HTERT RPE-1 (cell line): ENCODE results near the gene BBS1.

Experiments
- in situ Hi-C: fragments of 300-500 bp; cut with MboI; formaldehyde crosslinking; loops from 4 replicates; pipeline ENCODE4 v1.14.3; 2020; ENCODE audit warnings: low sequenced_read_pairs

The BBS1 gene

DNA sequence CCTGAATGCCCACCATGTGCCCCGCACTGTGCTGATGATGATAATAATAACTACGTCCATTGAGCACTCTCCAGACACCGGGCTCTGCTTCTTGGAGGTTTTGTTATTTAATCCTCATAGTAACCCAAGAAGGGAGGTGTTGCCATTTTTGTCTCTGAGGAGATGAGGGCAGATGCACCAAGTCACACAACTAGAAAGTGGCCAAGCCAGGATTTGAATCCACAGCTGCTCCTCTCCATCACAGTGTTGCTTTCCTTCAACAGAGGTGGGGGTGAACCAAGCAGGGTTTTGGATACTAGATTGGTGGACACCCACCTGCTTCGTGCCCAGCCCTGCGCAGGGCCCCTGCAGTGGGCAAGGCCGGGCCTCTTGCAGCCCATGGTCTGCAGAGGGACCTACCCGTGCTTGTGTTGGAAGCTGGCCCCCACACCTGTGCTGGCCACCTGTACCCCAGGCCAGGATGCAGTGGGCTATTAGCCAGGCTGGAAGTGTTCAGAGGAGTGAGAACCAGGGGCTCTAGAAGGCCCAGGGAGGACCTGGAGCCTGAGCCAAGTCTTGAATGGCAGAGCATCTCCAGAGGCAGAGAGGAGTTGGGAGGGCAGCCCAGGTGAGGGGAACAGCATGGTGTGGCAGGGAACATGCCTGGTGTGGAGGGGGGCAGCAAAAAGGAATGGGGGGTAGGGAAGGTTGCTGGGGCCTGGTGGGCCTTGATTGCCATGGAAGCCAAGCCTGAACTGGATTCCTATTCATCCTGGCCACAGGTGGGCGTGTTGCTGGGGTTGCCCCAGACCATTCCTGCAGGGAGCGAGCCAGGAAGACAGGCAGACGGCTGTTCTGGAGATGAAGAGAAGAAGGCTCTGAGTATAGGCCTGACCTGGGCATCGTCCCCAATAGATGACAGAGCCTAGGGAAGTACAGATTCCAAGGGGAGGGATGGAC, 32.9 kb upstream of the BBS1 start:
- in situ Hi-C loops, result no loop called here

DNA sequence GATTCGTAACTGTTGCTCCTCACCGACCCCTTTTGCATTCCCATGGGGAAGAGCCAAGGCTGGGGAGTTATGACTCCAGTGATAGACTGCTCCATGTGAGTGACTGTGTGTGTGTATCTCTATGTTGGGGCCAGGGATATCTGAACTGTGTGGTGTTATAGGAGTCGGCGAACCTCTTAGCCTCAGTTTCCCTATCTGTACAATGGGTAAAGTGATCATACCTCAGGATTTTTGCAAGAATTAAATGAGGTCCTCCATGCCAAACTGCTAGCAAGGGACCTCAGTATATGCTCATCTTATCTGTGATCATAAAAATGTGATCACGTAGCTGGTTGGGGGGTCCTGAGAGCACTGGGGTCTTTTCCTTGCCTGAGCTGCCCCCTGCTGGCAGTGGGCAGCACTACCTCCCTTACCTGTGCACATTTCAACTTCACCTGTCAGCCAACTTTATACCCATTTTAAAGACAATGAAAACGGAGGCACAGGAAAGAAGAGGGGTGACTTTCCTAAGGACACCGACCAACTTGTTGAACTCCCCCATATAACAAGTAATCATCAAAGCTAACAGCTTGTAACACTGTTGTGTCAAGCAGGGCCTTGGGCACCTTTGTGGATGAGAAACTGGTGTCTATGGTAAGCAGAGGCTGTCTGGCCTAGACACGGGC, 31.6 kb upstream of the BBS1 start:
- in situ Hi-C loops, result no loop called here

GRCh38 chr11:66479394-66480116, 30.9 kb upstream of the BBS1 start:
- in situ Hi-C loops, result no loop called here

DNA sequence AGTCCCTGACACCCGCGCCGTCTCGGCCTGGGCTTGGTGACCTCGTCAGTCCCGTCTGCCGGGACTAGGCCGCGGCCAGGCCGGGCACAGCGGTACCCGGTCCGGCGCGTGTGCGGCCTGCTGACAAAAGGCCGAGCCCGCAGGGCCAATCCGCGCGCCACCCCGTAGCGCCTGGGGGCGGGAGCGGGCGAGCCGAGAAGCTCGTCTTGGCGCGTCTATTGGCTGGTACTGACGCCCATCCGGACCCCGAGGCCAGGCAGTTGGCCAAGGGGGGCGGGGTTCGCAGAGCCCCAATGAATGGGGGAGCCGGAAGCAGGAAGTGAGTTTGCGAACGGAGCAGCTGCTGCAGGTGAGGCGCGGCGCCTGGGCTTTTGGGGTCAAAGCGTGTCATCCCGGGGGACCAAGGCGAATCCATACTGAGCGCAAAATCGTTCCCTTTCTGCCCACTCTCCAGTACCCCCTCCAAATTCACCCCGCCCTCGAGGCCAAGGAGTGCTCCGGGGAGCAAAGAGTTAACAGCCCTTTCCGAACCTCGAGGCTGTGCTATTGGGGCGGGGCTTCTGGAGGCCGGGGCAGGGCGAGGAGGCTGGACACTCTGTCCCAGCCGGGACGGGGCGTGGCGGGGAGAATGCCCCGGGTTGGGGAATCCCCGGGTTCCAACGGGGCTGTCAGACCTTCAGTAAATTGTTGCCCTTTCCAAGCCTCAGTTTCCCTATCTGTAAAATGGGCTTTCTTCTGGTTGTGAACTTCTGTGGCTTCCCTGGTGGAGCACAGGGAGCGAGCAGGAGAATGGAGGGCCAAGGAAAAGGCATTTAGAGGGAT, 30.1 kb upstream of the BBS1 start, which contains the start of gene DPP3:
Gene DPP3, plus strand, starts transcription at position 318 of the 822 bp plus-strand sequence. CDS start 1,767 bp downstream, outside the sequence.
- in situ Hi-C loops, result no loop called here

DNA sequence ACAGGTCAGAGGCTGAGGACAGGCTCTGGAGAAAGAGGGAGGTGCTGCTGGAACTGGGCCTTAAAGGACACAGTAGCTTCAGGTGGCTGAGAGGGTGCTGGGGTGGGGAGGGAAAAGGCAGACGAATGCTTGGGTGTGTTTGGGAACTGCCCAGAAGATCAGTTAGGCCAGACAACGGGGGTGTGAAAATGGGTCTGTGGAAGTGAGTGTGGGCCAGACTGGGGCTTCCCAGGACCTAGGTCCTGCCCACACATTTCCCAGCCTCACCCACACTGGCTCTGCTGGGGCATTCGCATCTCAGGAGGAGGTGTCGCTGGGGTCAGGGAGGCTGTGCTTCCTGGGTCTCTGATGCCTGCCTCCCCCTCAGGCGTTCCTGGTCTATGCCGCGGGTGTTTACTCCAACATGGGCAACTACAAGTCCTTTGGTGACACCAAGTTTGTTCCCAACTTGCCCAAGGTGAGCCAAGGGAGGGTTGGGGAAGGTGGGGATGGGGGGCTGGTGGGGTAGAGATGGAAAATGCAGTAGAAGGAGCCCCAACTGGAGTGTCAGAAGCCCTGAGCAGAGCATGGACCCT, 25.5 kb upstream of the BBS1 start:
- in situ Hi-C loops, result no loop called here

GRCh38 chr11:66488957-66489356, 21.5 kb upstream of the BBS1 start:
- in situ Hi-C loops, result no loop called here

DNA sequence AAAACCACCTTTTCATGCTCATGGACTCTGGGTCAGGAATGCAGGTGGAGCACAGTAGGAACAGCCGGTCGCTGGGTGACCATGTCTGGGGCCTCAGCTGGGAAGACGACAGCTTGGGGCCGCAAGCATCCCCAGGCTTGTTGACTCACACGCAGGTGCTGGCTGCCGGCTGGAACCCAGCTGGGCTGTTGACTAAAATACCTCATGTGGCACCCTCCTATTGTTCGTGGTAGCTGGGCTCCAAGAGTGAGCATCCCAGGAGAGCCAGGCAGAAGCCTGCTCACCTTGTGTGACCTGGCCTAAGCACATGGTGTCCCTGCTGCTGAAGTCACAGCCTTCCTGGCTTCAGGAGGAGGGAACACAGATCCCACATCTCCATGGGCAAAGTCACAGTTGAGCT, 20.8 kb upstream of the BBS1 start:
- in situ Hi-C loops, result no loop called here

DNA sequence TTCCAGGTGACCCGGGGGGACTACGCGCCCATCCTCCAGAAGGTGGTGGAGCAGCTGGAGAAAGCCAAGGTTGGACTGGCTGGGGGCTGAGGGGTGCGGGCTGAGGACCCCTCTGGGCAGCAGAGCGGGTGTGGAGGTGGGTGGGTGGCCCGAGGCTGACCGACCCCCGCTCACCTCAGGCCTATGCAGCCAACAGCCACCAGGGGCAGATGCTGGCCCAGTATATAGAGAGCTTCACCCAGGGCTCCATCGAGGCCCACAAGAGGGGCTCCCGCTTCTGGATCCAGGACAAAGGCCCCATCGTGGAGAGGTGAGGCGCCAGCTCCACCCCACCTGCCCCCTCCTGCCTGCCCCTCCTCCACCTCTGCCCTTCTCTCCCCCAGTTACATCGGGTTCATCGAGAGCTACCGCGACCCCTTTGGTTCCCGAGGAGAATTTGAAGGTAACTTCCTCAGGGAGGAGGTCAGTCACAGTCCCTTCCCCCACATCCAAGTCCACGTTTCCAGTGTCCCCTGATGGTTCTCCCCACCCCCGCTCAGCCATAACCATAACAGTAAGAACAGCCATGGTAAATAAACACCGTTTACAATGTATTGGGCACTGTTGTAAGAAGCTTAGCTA, 19.0 kb upstream of the BBS1 start:
- in situ Hi-C loops, result no loop called here

DNA sequence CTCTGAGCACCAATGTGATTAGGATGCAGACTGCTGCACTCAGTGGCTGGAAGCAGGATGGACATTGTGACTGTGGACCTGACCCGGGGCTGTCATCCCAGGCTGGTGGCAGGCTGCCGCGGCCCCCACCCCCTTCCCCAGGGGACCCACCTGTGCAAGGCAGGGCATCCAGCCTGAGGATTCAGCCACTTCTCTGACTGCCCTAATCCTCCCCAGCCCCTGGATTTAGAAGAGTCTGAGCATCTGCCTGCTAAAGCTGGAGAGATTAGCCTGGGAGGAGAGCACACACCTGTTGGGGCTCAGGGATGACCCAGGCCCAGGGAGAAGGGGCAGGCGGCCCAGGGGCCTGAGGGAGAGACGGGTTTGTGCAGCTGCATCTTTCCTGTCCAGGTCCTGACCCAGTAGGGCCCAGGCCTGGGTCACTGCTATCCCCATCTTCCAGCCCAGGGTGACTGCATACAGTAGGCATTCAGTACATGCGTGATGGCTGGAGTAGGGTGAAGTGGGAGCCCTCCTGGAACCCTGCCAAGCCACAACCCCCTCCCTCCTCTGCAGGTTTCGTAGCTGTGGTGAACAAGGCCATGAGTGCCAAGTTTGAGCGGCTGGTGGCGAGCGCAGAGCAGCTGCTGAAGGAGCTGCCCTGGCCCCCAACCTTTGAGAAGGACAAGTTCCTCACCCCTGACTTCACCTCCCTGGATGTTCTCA, 18.1 kb upstream of the BBS1 start:
- in situ Hi-C loops, result no loop called here

GRCh38 chr11:66493130-66493529, 17.3 kb upstream of the BBS1 start:
- in situ Hi-C loops, result no loop called here

DNA sequence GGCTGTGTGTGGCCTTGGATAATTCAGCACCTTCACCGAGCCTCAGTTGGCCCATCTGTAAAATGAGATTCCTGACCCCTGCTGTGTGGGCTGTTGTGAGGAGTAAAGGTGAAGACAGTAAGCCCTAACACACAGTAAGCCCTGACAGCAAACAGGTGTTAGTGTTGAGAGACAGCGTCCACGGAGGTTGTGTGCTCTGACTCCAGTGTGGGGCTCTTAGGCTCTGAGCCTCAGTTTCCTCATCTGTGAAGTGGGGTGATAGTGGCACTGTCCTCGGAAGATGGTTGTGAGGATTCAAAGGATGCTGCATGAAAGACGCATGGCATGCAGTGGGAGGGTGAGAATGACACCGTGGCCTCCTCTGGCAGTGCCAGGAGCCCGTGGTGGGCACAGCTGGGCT, 16.0 kb upstream of the BBS1 start:
- in situ Hi-C loops, result no loop called here

GRCh38 chr11:66494935-66495334, 15.5 kb upstream of the BBS1 start:
- in situ Hi-C loops, result no loop called here

- in situ Hi-C loops, result no loop called here
Observed at GRCh38 chr11:66495401-66495854, 15.0 kb upstream of the BBS1 start.

DNA sequence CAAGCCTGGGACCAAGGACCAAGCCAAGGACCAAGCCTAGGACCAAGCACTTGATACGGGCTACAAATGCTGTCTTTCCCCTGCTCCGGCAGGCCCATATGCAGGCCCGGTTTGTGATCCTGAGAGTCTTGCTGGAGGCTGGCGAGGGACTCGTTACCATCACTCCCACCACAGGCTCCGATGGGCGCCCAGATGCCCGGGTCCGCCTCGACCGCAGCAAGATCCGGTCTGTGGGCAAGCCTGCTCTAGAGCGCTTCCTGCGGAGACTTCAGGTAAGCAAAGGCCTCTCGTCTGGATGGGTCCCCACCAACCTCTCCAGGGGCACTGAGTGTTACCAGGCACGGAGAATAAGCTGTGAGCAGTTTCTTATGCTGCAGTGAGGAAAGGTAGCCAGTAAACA, 13.2 kb upstream of the BBS1 start:
- in situ Hi-C loops, result no loop called here

- in situ Hi-C loops, result no loop called here
Observed at GRCh38 chr11:66498506-66498905, 11.9 kb upstream of the BBS1 start.

GRCh38 chr11:66505276-66505816, 5.1 kb upstream of the BBS1 start:
- in situ Hi-C loops, result no loop called here

DNA sequence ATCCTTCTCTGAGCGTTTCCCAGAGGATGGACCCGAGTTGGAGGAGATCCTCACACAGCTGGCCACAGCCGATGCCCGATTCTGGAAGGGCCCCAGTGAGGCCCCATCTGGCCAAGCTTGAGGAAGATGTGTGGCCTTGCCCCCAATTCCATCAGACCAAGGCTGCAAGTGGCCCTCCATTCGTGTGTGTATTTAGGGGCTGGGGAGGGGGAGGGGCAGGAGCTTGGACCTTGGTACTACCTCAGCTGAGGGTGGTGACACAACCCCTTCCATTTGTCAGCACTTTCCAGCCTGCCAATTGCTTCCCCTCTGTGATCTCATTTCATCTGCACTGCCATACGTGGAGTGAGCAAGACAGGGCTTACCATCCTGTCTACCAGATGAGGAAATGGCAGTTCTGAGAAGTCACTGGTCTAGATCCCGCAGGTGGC, 1.3 kb upstream of the BBS1 start:
- in situ Hi-C loops, result no loop called here

GRCh38 chr11:66510990-66511339, 530 bp downstream of the BBS1 start:
- in situ Hi-C loops, result no loop called here

- in situ Hi-C loops, result no loop called here
Observed at GRCh38 chr11:66523611-66524010, 13.2 kb downstream of the BBS1 start.
